ENCODE results near the gene MTMR3. TPM values are rescaled to one million over a fixed set of nuclear protein-coding genes. Genes with fewer than 3 reads are reported as not detected.

Gene MTMR3
- total RNA-seq, 4 donors from 2014 or later, result 17.2 to 77.8 (median 62.5) TPM

- Histone ChIP-seq H3K9me3 (no peaks in the 10 kb centered on the region), H3K4me1 (peaks cover 0 to 3% of the 10 kb centered on the region in 2 donors), H3K36me3 (no peaks in the 10 kb centered on the region), H3K4me3 (peak overlapping the region; percentile 71 to 90), H3K27ac (peak overlapping the region; percentile 75 to 83), H3K27me3 (no peaks in the 10 kb centered on the region)
- TF ChIP-seq, protein P1, sequence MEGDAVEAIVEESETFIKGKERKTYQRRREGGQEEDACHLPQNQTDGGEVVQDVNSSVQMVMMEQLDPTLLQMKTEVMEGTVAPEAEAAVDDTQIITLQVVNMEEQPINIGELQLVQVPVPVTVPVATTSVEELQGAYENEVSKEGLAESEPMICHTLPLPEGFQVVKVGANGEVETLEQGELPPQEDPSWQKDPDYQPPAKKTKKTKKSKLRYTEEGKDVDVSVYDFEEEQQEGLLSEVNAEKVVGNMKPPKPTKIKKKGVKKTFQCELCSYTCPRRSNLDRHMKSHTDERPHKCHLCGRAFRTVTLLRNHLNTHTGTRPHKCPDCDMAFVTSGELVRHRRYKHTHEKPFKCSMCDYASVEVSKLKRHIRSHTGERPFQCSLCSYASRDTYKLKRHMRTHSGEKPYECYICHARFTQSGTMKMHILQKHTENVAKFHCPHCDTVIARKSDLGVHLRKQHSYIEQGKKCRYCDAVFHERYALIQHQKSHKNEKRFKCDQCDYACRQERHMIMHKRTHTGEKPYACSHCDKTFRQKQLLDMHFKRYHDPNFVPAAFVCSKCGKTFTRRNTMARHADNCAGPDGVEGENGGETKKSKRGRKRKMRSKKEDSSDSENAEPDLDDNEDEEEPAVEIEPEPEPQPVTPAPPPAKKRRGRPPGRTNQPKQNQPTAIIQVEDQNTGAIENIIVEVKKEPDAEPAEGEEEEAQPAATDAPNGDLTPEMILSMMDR (IDR thresholded peaks at IDR 0.05), result no peak
- TF ChIP-seq POLR2A (IDR thresholded peaks at IDR 0.05), result no peak
- intact Hi-C loops (cut with DNase I; ENCODE audit: low total_unique reads), result no loop called here
- no peak for DNase-seq
Measured at GRCh38 chr22:29838599-29838956, 44.4 kb upstream of the MTMR3 start.

- intact Hi-C loops (cut with DNase I; ENCODE audit: low total_unique reads), result no loop called here
- Histone ChIP-seq H3K27me3 (no peaks in the 10 kb centered on the region), H3K27ac (peak overlapping the region in 1 of 2 donors; percentile 83), H3K4me1 (peaks cover 0 to 3% of the 10 kb centered on the region in 2 donors), H3K9me3 (no peaks in the 10 kb centered on the region), H3K4me3 (no peak overlapping the region), H3K36me3 (no peaks in the 10 kb centered on the region)
- no peak for DNase-seq
- TF ChIP-seq, protein P1 (IDR thresholded peaks at IDR 0.05), result no peak
- TF ChIP-seq POLR2A (IDR thresholded peaks at IDR 0.05), result no peak
Measured at GRCh38 chr22:29839039-29839438, 43.9 kb upstream of the MTMR3 start.

DNA sequence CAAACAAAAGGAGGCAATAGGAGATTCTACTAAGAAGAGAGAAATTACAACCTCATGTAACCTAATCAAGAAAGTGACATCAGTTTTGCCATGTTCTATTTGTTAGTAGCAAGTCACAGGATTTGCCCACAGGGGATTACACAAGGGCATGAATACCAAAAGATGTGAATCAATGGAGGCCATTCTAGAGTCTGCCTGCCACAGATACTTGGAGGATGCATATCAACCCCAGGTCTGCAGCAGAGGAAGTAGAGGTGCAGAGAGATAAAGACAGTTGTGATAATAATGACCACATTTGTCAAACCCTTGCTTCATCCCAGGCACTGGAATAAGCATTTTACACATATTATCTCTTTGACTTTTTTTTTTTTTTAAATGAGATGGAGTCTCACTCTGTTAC lies 42.5 kb upstream of the MTMR3 start:
- no peak overlapping the region for H3K27ac ChIP-seq
- intact Hi-C loops (cut with DNase I; ENCODE audit: low total_unique reads), result no loop called here

GRCh38 chr22:29842172-29842571 lies 40.8 kb upstream of the MTMR3 start:
- H3K27ac ChIP-seq, result no peak overlapping the region
- intact Hi-C loops (cut with DNase I; ENCODE audit: low total_unique reads), result no loop called here
- H3K27me3 ChIP-seq, result no peaks in the 10 kb centered on the region
- DNase-seq, result no peak
- no peaks in the 10 kb centered on the region for H3K9me3 ChIP-seq
- no peak for TF ChIP-seq POLR2A (IDR thresholded peaks at IDR 0.05)
- TF ChIP-seq, protein P1 (IDR thresholded peaks at IDR 0.05), result no peak
- no peaks in the 10 kb centered on the region for H3K36me3 ChIP-seq
- H3K4me3 ChIP-seq, result no peak overlapping the region
- peaks cover 0 to 3% of the 10 kb centered on the region in 2 donors for H3K4me1 ChIP-seq

More for the DNA sequence above, 42.5 kb upstream of the MTMR3 start:
- DNase-seq, result no peak
- peaks cover 0 to 3% of the 10 kb centered on the region in 2 donors for H3K4me1 ChIP-seq
- no peaks in the 10 kb centered on the region for H3K36me3 ChIP-seq
- no peak overlapping the region for H3K4me3 ChIP-seq
- H3K27me3 ChIP-seq, result no peaks in the 10 kb centered on the region
- no peaks in the 10 kb centered on the region for H3K9me3 ChIP-seq
- TF ChIP-seq, protein P1 (IDR thresholded peaks at IDR 0.05), result no peak
- no peak for TF ChIP-seq POLR2A (IDR thresholded peaks at IDR 0.05)

DNA sequence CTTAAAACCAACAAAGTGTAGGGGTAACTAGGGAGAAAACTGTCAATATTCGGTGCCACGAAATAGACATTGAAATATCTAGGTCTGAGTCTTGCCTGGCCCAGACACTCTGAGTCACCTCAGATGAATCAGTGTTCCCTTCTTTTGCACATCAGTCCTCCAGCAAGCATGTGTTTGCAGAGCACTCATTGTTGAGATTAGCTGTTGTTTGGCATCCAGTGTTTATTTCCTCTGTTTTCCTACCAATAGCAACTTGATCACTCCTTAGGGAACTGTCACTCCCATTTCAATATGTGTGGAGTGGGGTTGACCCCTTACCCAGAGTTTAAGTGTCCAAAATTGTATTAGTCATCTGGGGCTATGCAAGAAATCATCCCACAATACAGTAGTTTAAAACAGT lies 40.2 kb upstream of the MTMR3 start:
- intact Hi-C loops (cut with DNase I; ENCODE audit: low total_unique reads), result no loop called here
- no peak for DNase-seq

More for the DNA sequence above, 40.2 kb upstream of the MTMR3 start:
- Histone ChIP-seq H3K9me3 (no peaks in the 10 kb centered on the region), H3K4me1 (no peaks in the 10 kb centered on the region), H3K36me3 (no peaks in the 10 kb centered on the region), H3K27ac (no peak overlapping the region), H3K27me3 (no peaks in the 10 kb centered on the region), H3K4me3 (no peak overlapping the region)
- TF ChIP-seq POLR2A (IDR thresholded peaks at IDR 0.05), result no peak
- TF ChIP-seq, protein P1 (IDR thresholded peaks at IDR 0.05), result no peak
